Type B pancreatic cell (in vitro differentiated cells): ENCODE data around the gene NFKB2. TPM values are rescaled to one million over a fixed set of nuclear protein-coding genes. Genes with fewer than 3 reads are reported as not detected.

Experiments
- DNase-seq: peaks from one replicate; pipeline ENCODE4 v3.0.0; 2021; ENCODE audit warnings: mixed read lengths; ENCODE audit not compliant: unreplicated experiment; ENCODE audit errors: extremely low spot score
- H3K27ac Mint-ChIP-seq: 2 replicates; pipeline ENCODE4 v1.8.0; 2021; ENCODE audit warnings: mild to moderate bottlenecking, mixed read lengths
- H3K27me3 Mint-ChIP-seq: 2 replicates; pipeline ENCODE4 v1.8.0; 2021; ENCODE audit warnings: mixed read lengths
- H3K36me3 Mint-ChIP-seq: 2 replicates; pipeline ENCODE4 v1.8.0; 2021; ENCODE audit warnings: mixed read lengths
- H3K4me1 Mint-ChIP-seq: one replicate; pipeline ENCODE4 v1.8.0; 2021; ENCODE audit warnings: mixed read lengths; ENCODE audit not compliant: unreplicated experiment
- H3K4me3 Mint-ChIP-seq: 2 replicates; pipeline ENCODE4 v1.8.0; 2021; ENCODE audit warnings: mild to moderate bottlenecking, mixed read lengths
- H3K9me3 Mint-ChIP-seq: 2 replicates; pipeline ENCODE4 v1.8.0; 2021; ENCODE audit warnings: mixed read lengths
- total RNA-seq: library from RNA; stranded (reverse); gene quantifications from 2 replicates; pipeline ENCODE4 v1.2.1, GENCODE V29; 2021; ENCODE audit warnings: low replicate concordance
- TF ChIP-seq, protein P1 (sequence below): fragments of 200-600 bp; sonication (generic); conservative IDR thresholded peaks from 2 replicates; pipeline ENCODE4 v1.5.0; 2021; ENCODE audit warnings: antibody characterized with exemption, mild to moderate bottlenecking

NFKB2 gene
- total RNA-seq, 1 donor from 2014 or later: 29.7 TPM

DNA sequence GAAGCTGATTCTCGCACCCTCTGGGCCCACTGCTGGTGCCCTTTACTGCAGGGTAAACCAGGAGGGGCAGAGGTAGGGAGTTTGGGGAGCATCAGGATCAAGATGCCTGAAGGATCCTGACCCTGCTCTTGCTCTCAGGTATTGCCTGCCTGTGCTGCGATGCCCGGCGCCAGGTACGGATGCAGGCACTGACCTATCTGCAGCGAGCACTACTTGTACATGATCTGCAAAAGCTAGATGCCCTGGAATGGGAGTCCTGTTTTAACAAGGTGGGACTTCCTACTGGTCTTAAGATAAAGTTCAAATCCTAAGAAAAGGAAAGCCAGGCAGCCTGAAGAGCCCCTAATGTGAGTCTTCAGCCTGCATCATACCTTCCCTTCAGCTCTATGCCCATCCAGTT is 16.1 kb upstream of the NFKB2 start:
- Mint-ChIP-seq H3K27me3 (no peaks in the 10 kb centered on the region), H3K4me3 (no peak overlapping the region), H3K4me1 (no peaks in the 10 kb centered on the region), H3K9me3 (no peaks in the 10 kb centered on the region), H3K36me3 (peaks cover 3% of the 10 kb centered on the region), H3K27ac (no peak overlapping the region)
- TF ChIP-seq, protein P1, sequence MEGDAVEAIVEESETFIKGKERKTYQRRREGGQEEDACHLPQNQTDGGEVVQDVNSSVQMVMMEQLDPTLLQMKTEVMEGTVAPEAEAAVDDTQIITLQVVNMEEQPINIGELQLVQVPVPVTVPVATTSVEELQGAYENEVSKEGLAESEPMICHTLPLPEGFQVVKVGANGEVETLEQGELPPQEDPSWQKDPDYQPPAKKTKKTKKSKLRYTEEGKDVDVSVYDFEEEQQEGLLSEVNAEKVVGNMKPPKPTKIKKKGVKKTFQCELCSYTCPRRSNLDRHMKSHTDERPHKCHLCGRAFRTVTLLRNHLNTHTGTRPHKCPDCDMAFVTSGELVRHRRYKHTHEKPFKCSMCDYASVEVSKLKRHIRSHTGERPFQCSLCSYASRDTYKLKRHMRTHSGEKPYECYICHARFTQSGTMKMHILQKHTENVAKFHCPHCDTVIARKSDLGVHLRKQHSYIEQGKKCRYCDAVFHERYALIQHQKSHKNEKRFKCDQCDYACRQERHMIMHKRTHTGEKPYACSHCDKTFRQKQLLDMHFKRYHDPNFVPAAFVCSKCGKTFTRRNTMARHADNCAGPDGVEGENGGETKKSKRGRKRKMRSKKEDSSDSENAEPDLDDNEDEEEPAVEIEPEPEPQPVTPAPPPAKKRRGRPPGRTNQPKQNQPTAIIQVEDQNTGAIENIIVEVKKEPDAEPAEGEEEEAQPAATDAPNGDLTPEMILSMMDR: no peak
- no peak for DNase-seq

DNA sequence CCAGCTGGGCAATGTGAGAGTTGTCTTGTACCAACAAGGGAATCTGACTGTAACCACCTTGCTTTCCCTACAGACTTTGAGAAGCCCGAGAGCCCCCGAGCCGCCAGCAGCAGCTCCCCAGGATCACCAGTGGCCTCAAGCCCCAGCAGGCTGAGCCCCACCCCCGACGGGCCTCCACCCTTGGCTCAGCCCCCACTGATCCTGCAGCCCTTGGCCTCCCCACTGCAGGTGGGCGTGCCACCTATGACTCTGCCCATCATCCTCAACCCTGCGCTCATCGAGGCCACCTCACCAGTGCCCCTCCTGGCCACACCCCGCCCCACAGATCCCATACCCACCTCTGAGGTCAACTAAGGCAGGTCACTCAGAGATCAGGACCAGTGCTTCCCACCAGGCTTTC is 13.5 kb upstream of the NFKB2 start:
- no peak overlapping the region for H3K27ac Mint-ChIP-seq
- no peaks in the 10 kb centered on the region for H3K27me3 Mint-ChIP-seq
- H3K36me3 Mint-ChIP-seq: peaks cover 4% of the 10 kb centered on the region
- DNase-seq: no peak
- H3K4me1 Mint-ChIP-seq: no peaks in the 10 kb centered on the region
- TF ChIP-seq, protein P1: no peak
- H3K9me3 Mint-ChIP-seq: no peaks in the 10 kb centered on the region
- H3K4me3 Mint-ChIP-seq: no peak overlapping the region

DNA sequence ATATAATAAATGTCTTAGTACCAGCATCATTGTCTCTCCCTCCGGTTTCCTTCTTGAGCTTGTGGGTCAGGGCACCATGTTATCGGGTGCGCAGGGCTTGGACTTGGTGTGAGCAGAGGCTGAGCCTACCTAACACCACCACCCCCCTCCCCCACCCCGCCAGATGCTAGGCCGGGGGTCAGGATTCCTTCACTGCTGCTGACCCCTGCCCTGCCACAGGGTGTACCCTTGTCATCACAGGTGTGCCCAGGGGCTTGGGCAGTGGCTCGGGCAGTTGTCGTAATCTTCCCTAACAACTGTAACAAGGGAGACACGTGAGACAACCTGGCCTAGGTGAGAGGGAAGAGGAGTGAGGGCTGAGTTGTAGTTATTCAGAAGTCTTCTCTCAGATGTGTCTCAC is 12.6 kb upstream of the NFKB2 start:
- Mint-ChIP-seq H3K36me3 (peaks cover 4% of the 10 kb centered on the region), H3K27me3 (no peaks in the 10 kb centered on the region), H3K27ac (no peak overlapping the region), H3K9me3 (no peaks in the 10 kb centered on the region), H3K4me1 (no peaks in the 10 kb centered on the region), H3K4me3 (no peak overlapping the region)
- TF ChIP-seq, protein P1: no peak
- no peak for DNase-seq

DNA sequence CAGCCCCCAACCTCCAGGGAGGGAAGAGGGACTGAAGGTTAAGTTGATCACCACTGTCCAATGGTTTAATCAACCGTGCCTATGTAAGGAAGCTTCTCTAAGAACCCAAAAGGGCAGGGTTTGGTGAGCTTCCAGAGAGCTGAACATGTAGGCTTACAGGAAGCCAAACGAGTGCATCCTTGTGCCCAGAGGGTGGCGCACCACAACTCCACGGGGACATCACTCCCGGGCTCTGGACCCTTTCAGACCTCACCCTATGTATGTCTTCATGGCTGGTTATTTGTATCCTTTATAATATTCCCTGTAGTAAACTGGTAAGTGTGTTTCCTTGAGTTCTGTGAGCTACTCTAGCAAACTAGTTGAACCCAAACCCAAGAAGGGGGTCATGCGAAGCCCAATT is 11.5 kb upstream of the NFKB2 start:
- Mint-ChIP-seq H3K4me3 (no peak overlapping the region), H3K27me3 (peaks cover 3% of the 10 kb centered on the region), H3K36me3 (peaks cover 4% of the 10 kb centered on the region), H3K9me3 (no peaks in the 10 kb centered on the region), H3K4me1 (no peaks in the 10 kb centered on the region), H3K27ac (no peak overlapping the region)
- no peak for DNase-seq
- TF ChIP-seq, protein P1: peak; percentile 45

DNA sequence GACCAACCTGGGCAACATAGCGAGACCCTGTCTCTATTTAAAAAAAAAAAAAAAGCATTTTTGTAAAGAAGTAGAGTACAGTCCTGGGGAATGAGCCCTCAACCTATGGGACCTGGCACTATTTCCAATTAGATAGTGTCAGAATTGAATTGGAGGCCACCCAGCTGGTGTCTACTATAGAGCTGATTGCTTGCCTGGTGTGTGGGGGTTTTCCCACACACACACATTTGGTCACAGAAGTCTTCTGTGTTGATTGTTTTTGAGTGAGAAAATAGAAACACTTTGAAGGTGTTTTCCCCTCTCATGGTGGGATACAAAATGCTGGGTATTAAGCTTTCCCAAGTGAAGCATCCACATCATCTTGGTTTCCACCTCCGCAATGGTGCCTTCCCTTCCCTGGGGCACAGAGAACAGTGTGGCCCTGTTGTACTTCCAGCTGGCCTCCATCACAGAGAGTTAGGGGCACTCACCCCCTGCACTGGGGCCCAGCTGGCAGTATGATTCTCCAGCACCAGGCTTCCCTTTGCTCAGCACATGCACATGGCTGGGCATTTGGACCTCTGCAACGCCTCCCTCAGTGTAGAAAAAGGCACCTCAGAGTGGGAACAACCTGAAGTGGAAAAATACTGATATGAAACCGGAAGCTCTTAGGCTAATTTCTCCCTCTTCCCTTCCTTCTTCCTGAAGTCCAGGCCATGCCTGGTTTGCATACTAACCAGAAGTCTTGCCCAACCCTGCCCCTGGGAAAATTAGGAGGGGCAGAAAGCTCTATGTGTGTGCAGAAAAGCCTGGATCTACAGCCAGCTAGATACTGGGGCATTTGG is 10.7 kb upstream of the NFKB2 start:
- TF ChIP-seq, protein P1: no peak
- no peaks in the 10 kb centered on the region for H3K4me1 Mint-ChIP-seq
- DNase-seq: no peak
- H3K9me3 Mint-ChIP-seq: no peaks in the 10 kb centered on the region
- peaks cover 4% of the 10 kb centered on the region for H3K27me3 Mint-ChIP-seq
- H3K4me3 Mint-ChIP-seq: no peak overlapping the region
- no peak overlapping the region for H3K27ac Mint-ChIP-seq
- H3K36me3 Mint-ChIP-seq: peaks cover 4% of the 10 kb centered on the region
